ENCODE results near the gene MRPL46. TPM values are rescaled to one million over a fixed set of nuclear protein-coding genes. Genes with fewer than 3 reads are reported as not detected.

The MRPL46 gene
- total RNA-seq, 1 experiment from 2014 or later = 44.2 TPM

GRCh38 chr15:88448991-88449461, 18.2 kb downstream of the MRPL46 start:
- no peak for TF ChIP-seq EZH2 (IDR thresholded peaks at IDR 0.05; ENCODE audit: borderline replicate concordance, low read depth, low read length, poor library complexity, severe bottlenecking)
- TF ChIP-seq, protein P1, sequence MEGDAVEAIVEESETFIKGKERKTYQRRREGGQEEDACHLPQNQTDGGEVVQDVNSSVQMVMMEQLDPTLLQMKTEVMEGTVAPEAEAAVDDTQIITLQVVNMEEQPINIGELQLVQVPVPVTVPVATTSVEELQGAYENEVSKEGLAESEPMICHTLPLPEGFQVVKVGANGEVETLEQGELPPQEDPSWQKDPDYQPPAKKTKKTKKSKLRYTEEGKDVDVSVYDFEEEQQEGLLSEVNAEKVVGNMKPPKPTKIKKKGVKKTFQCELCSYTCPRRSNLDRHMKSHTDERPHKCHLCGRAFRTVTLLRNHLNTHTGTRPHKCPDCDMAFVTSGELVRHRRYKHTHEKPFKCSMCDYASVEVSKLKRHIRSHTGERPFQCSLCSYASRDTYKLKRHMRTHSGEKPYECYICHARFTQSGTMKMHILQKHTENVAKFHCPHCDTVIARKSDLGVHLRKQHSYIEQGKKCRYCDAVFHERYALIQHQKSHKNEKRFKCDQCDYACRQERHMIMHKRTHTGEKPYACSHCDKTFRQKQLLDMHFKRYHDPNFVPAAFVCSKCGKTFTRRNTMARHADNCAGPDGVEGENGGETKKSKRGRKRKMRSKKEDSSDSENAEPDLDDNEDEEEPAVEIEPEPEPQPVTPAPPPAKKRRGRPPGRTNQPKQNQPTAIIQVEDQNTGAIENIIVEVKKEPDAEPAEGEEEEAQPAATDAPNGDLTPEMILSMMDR (conservative IDR thresholded peaks at IDR 0.05; ENCODE audit: low read depth, low read length) = no peak
- Histone ChIP-seq H3K36me3 (ENCODE audit: insufficient read depth, low read length, poor library complexity, severe bottlenecking) (no peaks in the 10 kb centered on the region), H3K4me3 (ENCODE audit: low read depth, low read length, poor library complexity, severe bottlenecking) (no peak overlapping the region), H3K27me3 (replicated peaks; ENCODE audit: insufficient read depth, low read depth, low read length, poor library complexity) (peaks cover 15% of the 10 kb centered on the region), H3K27ac (ENCODE audit: low read depth, low read length, poor library complexity, severe bottlenecking) (no peak overlapping the region), H3K9me3 (ENCODE audit: low read depth, low read length, poor library complexity, severe bottlenecking) (peaks cover 3% of the 10 kb centered on the region), H3K4me1 (ENCODE audit: insufficient read depth, low read length, poor library complexity, severe bottlenecking) (no peaks in the 10 kb centered on the region)
- DNase-seq (ENCODE audit: low spot score) = no peak
- no TSS peak for BruUV-seq (replicated peaks)
- intact Hi-C loops (cut with micrococcal nuclease; ENCODE audit: unreplicated experiment) = no loop called here
- POLR2A ChIA-PET (ENCODE audit: low non-redundant PET) = no interaction called here
- CTCF ChIA-PET = no interaction called here

DNA sequence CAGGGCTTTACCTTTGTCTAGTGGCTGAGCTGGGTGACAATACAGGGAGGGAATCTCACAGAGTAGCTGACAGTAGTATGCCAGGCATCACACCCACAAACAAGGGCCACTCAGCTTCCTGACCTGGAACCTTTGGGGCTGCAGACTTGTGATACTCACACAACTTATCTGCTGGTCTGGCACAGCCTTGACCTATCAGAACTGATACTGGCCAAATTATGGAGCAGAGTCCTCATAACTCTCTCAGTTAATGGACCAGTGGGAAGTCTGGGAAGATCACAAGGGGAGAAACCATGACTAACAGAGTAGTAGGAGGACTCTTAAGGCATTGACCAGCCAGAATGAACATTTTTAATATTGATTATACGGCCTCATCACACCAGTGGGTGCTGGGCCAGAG, 19.4 kb downstream of the MRPL46 start:
- ChIA-PET POLR2A (ENCODE audit: low non-redundant PET) (no interaction called here), CTCF (no interaction called here)
- no peak for DNase-seq (ENCODE audit: low spot score)
- Histone ChIP-seq H3K4me1 (ENCODE audit: insufficient read depth, low read length, poor library complexity, severe bottlenecking) (no peaks in the 10 kb centered on the region), H3K36me3 (ENCODE audit: insufficient read depth, low read length, poor library complexity, severe bottlenecking) (no peaks in the 10 kb centered on the region), H3K27me3 (replicated peaks; ENCODE audit: insufficient read depth, low read depth, low read length, poor library complexity) (peaks cover 27% of the 10 kb centered on the region), H3K27ac (ENCODE audit: low read depth, low read length, poor library complexity, severe bottlenecking) (no peak overlapping the region), H3K9me3 (ENCODE audit: low read depth, low read length, poor library complexity, severe bottlenecking) (peaks cover 11% of the 10 kb centered on the region), H3K4me3 (ENCODE audit: low read depth, low read length, poor library complexity, severe bottlenecking) (no peak overlapping the region)
- intact Hi-C loops (cut with micrococcal nuclease; ENCODE audit: unreplicated experiment) = no loop called here
- BruUV-seq (replicated peaks) = no TSS peak
- TF ChIP-seq, protein P1 (conservative IDR thresholded peaks at IDR 0.05; ENCODE audit: low read depth, low read length) = no peak
- no peak for TF ChIP-seq EZH2 (IDR thresholded peaks at IDR 0.05; ENCODE audit: borderline replicate concordance, low read depth, low read length, poor library complexity, severe bottlenecking)

DNA sequence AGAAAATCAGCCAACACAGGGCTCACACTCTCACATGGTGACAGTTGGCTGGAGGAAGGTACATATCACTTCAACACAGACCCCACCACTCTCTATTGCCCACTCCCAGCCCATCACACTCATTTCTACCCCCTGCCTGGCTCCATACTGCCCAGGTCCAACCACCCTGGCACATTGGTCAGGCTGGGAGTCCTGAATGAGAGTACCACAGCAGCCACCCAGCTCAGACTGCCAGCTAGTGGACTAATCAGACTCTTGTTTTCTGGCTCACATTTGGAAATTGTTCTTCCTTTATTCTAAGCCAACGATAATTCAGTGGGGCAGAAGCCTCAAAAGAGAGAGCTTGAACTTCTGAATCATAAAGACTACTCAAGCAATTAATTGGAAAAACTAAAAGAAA, 20.0 kb downstream of the MRPL46 start:
- DNase-seq (ENCODE audit: low spot score) = no peak
- Histone ChIP-seq H3K9me3 (ENCODE audit: low read depth, low read length, poor library complexity, severe bottlenecking) (peaks cover 11% of the 10 kb centered on the region), H3K27ac (ENCODE audit: low read depth, low read length, poor library complexity, severe bottlenecking) (no peak overlapping the region), H3K4me1 (ENCODE audit: insufficient read depth, low read length, poor library complexity, severe bottlenecking) (no peaks in the 10 kb centered on the region), H3K4me3 (ENCODE audit: low read depth, low read length, poor library complexity, severe bottlenecking) (no peak overlapping the region), H3K36me3 (ENCODE audit: insufficient read depth, low read length, poor library complexity, severe bottlenecking) (no peaks in the 10 kb centered on the region), H3K27me3 (replicated peaks; ENCODE audit: insufficient read depth, low read depth, low read length, poor library complexity) (peaks cover 27% of the 10 kb centered on the region)
- no TSS peak for BruUV-seq (replicated peaks)
- ChIA-PET POLR2A (ENCODE audit: low non-redundant PET) (no interaction called here), CTCF (no interaction called here)
- intact Hi-C loops (cut with micrococcal nuclease; ENCODE audit: unreplicated experiment) = no loop called here
- no peak for TF ChIP-seq EZH2 (IDR thresholded peaks at IDR 0.05; ENCODE audit: borderline replicate concordance, low read depth, low read length, poor library complexity, severe bottlenecking)
- TF ChIP-seq, protein P1 (conservative IDR thresholded peaks at IDR 0.05; ENCODE audit: low read depth, low read length) = no peak
